ENCODE measurements around the gene SLPI. TPM values are rescaled to one million over a fixed set of nuclear protein-coding genes. Genes with fewer than 3 reads are reported as not detected.

SLPI gene
- total and polyA plus RNA-seq, 10 of the 15 experiments (the other 5 are each of a cell fraction or from before 2014, with no cell fraction given) = 0.56 to 1.4 TPM; not detected in 8

- ChIA-PET POLR2A (no interaction called here), RAD21 (ENCODE audit: unreplicated experiment) (no interaction called here), CTCF (no interaction called here), SMC1A (ENCODE audit: uncharacterized antibody, unreplicated experiment) (no interaction called here)
- no TSS peak for BruUV-seq (replicated peaks)
- no peak overlapping the region for H3K4me2 ChIP-seq (ENCODE audit: control insufficient read depth, insufficient read depth)
- H2AFZ ChIP-seq (ENCODE audit: control insufficient read depth, low read depth, low read length) = no peak overlapping the region
- H3K79me2 ChIP-seq (ENCODE audit: control insufficient read depth, insufficient read depth, low read length) = no peaks in the 10 kb centered on the region
- ATAC-seq = no peak
- intact Hi-C loops (cut with micrococcal nuclease; ENCODE audit: unreplicated experiment) = no loop called here
- peaks cover 0 to 5% of the 10 kb centered on the region in 2 experiments; a peak in 2 of 4 replicates for H3K27me3 ChIP-seq (replicated peaks in 1 of 2; ENCODE audit: control insufficient read depth in 2 of 2, insufficient read depth in 2 of 2, low read length in 1 of 2)
- no peak overlapping the region for H3K4me3 ChIP-seq
- in situ Hi-C loops (cut with MboI) = no loop called here
- no peaks in the 10 kb centered on the region for H4K20me1 ChIP-seq (ENCODE audit: control insufficient read depth, insufficient read depth)
- FAIRE-seq = no peak
- H3K36me3 ChIP-seq (ENCODE audit: control insufficient read depth in 2 of 2, insufficient read depth in 2 of 2, low read length in 1 of 2) = no peaks in the 10 kb centered on the region
- no peak overlapping the region for H3K9ac ChIP-seq (ENCODE audit: control insufficient read depth, insufficient read depth, low read length)
- TF ChIP-seq NR2F1 (conservative IDR thresholded peaks at IDR 0.05) (no peak), NR2C2 (IDR thresholded peaks at IDR 0.05; ENCODE audit: borderline replicate concordance, control insufficient read depth, insufficient read length, low read depth) (no peak), CHD1 (IDR thresholded peaks at IDR 0.05; ENCODE audit: low read depth, low read length) (no peak), ZNF384 (IDR thresholded peaks at IDR 0.05; ENCODE audit: borderline replicate concordance, low read depth, low read length) (no peak), NFYB (IDR thresholded peaks at IDR 0.05; ENCODE audit: insufficient read depth, low read depth, low read length) (no peak), CEBPZ (IDR thresholded peaks at IDR 0.05; ENCODE audit: low read depth, low read length) (no peak), MXI1 (IDR thresholded peaks at IDR 0.05; ENCODE audit: low read depth, low read length) (no peak), BCL3 (IDR thresholded peaks at IDR 0.05; ENCODE audit: borderline replicate concordance, insufficient read depth, low read depth, low read length, poor library complexity, severe bottlenecking) (no peak), EGR1 (IDR thresholded peaks at IDR 0.05; ENCODE audit: borderline replicate concordance in 1 of 2, low read depth in 2 of 2, low read length in 2 of 2) (no peak), SRF (IDR thresholded peaks at IDR 0.05; ENCODE audit: low read depth in 2 of 2, low read length in 2 of 2) (no peak), EED (IDR thresholded peaks at IDR 0.05; ENCODE audit: low read depth) (no peak), RB1 (IDR thresholded peaks at IDR 0.05; ENCODE audit: borderline replicate concordance) (no peak)
- H3K9me3 ChIP-seq (replicated peaks; ENCODE audit: control insufficient read depth, insufficient read depth, low read length) = no peaks in the 10 kb centered on the region
- DNase-seq (ENCODE audit: low read depth, low spot score) = no peak
- no peaks in the 10 kb centered on the region for H3K4me1 ChIP-seq (ENCODE audit: control insufficient read depth, insufficient read depth, low read length)
- H3K27ac ChIP-seq (ENCODE audit: control insufficient read depth, insufficient read depth) = no peak overlapping the region
Measured at GRCh38 chr20:45266977-45267376, 12.6 kb upstream of the SLPI start.
